ENCODE measurements around the gene GIMAP5. TPM values are rescaled to one million over a fixed set of nuclear protein-coding genes. Genes with fewer than 3 reads are reported as not detected.

The GIMAP5 gene
- total RNA-seq, 5 donors from 2014 or later (not counting 1 experiment from before 2014, with no cell fraction given): 82.8 to 271 (median 248) TPM

Other genes with a start within 250 kb of the GIMAP5 start
- gene GIMAP7, start 222.5 kb upstream of the GIMAP5 start, total RNA-seq: 100 to 1,000 TPM in 3 of 5 donors, 10 to 100 TPM in 2; 76.8 to 430 (median 392) TPM
- 100 to 1,000 TPM; 121 to 341 (median 306) TPM for gene GIMAP4, start 170.0 kb upstream of the GIMAP5 start, total RNA-seq
- gene GIMAP6, start 105.0 kb upstream of the GIMAP5 start, total RNA-seq: 100 to 1,000 TPM in 3 of 5 donors, 10 to 100 TPM in 2; 55.0 to 168 (median 150) TPM
- 100 to 1,000 TPM in 4 of 5 donors, 10 to 100 TPM in 1; 83.2 to 226 (median 183) TPM for gene GIMAP2, start 51.7 kb upstream of the GIMAP5 start, total RNA-seq
- 10 to 100 TPM; 23.5 to 99.9 (median 76.8) TPM for gene GIMAP1, start 20.8 kb upstream of the GIMAP5 start, total RNA-seq
- under 1 TPM in 4 of 5 donors, not detected in 1; 0.30 to 0.92 (median 0.63) TPM for gene TMEM176B, start 62.9 kb downstream of the GIMAP5 start, total RNA-seq
- under 1 TPM in 3 of 5 donors, not detected in 2; 0.43 to 0.79 (median 0.73) TPM for gene TMEM176A, start 63.4 kb downstream of the GIMAP5 start, total RNA-seq
- gene AOC1, start 115.1 kb downstream of the GIMAP5 start, total RNA-seq: under 1 TPM in 2 of 5 donors, not detected in 3; 0.15 to 0.28 TPM
- gene KCNH2, start 240.9 kb downstream of the GIMAP5 start, total RNA-seq: 1 to 10 TPM; 2.9 to 4.6 (median 3.0) TPM